Measurements from ENCODE around the gene CALN1.

Gene CALN1

GRCh38 chr7:72187179-72187578 is 225.0 kb downstream of the CALN1 start:
- DNase-seq (ENCODE audit: low read depth in 2 of 2): no peak

- DNase-seq (ENCODE audit: low read depth in 2 of 2): no peak
Observed at GRCh38 chr7:72183835-72184234, 228.3 kb downstream of the CALN1 start.

- DNase-seq (ENCODE audit: low read depth in 2 of 2): no peak
Observed at GRCh38 chr7:72182036-72182435, 230.1 kb downstream of the CALN1 start.

GRCh38 chr7:72176875-72177274 is 235.3 kb downstream of the CALN1 start:
- no peak for DNase-seq (ENCODE audit: low read depth in 2 of 2)

- no peak for DNase-seq (ENCODE audit: low read depth in 2 of 2)
Observed at GRCh38 chr7:72170475-72170874, 241.7 kb downstream of the CALN1 start.

- DNase-seq (ENCODE audit: low read depth in 2 of 2): no peak
Observed at GRCh38 chr7:72163271-72163670, 248.9 kb downstream of the CALN1 start.

- no peak for DNase-seq (ENCODE audit: low read depth in 2 of 2)
Observed at GRCh38 chr7:72161534-72161933, 250.6 kb downstream of the CALN1 start.

GRCh38 chr7:72159911-72160310 is 252.2 kb downstream of the CALN1 start:
- no peak for DNase-seq (ENCODE audit: low read depth in 2 of 2)

- DNase-seq (ENCODE audit: low read depth in 2 of 2): no peak
Observed at GRCh38 chr7:72156671-72157070, 255.5 kb downstream of the CALN1 start.

GRCh38 chr7:72153132-72153512 is 259.0 kb downstream of the CALN1 start:
- DNase-seq (ENCODE audit: low read depth in 2 of 2): no peak

GRCh38 chr7:72152161-72153131 is 259.7 kb downstream of the CALN1 start:
- DNase-seq (ENCODE audit: low read depth in 2 of 2): no peak

- no peak for DNase-seq (ENCODE audit: low read depth in 2 of 2)
Observed at GRCh38 chr7:72140566-72140965, 271.6 kb downstream of the CALN1 start.

GRCh38 chr7:72127136-72127535 is 285.0 kb downstream of the CALN1 start:
- DNase-seq (ENCODE audit: low read depth in 2 of 2): no peak

GRCh38 chr7:72123913-72124312 is 288.2 kb downstream of the CALN1 start:
- DNase-seq (ENCODE audit: low read depth in 2 of 2): no peak

GRCh38 chr7:72118366-72118765 is 293.8 kb downstream of the CALN1 start:
- no peak for DNase-seq (ENCODE audit: low read depth in 2 of 2)

GRCh38 chr7:72114129-72114528 is 298.0 kb downstream of the CALN1 start:
- no peak for DNase-seq (ENCODE audit: low read depth in 2 of 2)

- no peak for DNase-seq (ENCODE audit: low read depth in 2 of 2)
Observed at GRCh38 chr7:72112992-72113391, 299.1 kb downstream of the CALN1 start.

- DNase-seq (ENCODE audit: low read depth in 2 of 2): no peak
Observed at GRCh38 chr7:72112530-72112929, 299.6 kb downstream of the CALN1 start.

GRCh38 chr7:72111086-72111485 is 301.1 kb downstream of the CALN1 start:
- no peak for DNase-seq (ENCODE audit: low read depth in 2 of 2)

GRCh38 chr7:72109566-72109965 is 302.6 kb downstream of the CALN1 start:
- no peak for DNase-seq (ENCODE audit: low read depth in 2 of 2)

- no peak for DNase-seq (ENCODE audit: low read depth in 2 of 2)
Observed at GRCh38 chr7:72106405-72106804, 305.7 kb downstream of the CALN1 start.

GRCh38 chr7:72101444-72101843 is 310.7 kb downstream of the CALN1 start:
- no peak for DNase-seq (ENCODE audit: low read depth in 2 of 2)

GRCh38 chr7:72099784-72100183 is 312.4 kb downstream of the CALN1 start:
- DNase-seq (ENCODE audit: low read depth in 2 of 2): no peak
